ENCODE measurements around the gene UBR2.
"Not testable (repeated sequence)": the region's sequence is repeated elsewhere in the genome, so short reads cannot be mapped to it uniquely, and the experiment has no call there.

The UBR2 gene

DNA sequence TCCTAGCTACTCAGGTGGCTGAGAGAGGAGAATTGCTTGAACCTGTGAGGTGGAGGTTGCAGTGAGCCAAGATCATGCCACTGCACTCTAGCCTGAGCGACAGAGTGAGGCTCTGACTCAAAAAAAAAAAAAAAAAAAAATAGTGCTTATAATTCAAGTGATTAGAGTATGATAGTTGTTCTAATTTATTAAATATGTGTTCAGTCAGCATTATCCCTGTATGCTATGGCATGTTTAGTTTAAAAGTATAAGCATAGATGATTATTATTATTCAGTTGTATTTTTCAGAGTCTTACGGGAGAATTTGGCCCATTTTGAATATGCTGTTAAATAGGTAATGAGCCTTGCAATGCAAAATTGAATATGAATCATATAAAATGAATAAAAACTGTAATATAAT lies 64.8 kb downstream of the UBR2 start:
- Histone ChIP-seq H3K36me3 (ENCODE audit: control insufficient read depth, insufficient read depth, low read length) (no peaks in the 10 kb centered on the region), H3K4me3 (ENCODE audit: low read depth, low read length) (no peak overlapping the region), H3K9me3 (ENCODE audit: control insufficient read depth, insufficient read depth, low read length) (no peaks in the 10 kb centered on the region), H3K9ac (ENCODE audit: low read depth, low read length) (no peak overlapping the region), H3K4me1 (ENCODE audit: control insufficient read depth, insufficient read depth, low read length) (no peaks in the 10 kb centered on the region), H3K27me3 (ENCODE audit: control insufficient read depth, insufficient read depth, low read length) (no peaks in the 10 kb centered on the region)

GRCh38 chr6:42629845-42630244 lies 66.0 kb downstream of the UBR2 start:
- Histone ChIP-seq H3K36me3 (ENCODE audit: control insufficient read depth, insufficient read depth, low read length) (no peaks in the 10 kb centered on the region), H3K4me1 (ENCODE audit: control insufficient read depth, insufficient read depth, low read length) (no peaks in the 10 kb centered on the region), H3K27me3 (ENCODE audit: control insufficient read depth, insufficient read depth, low read length) (no peaks in the 10 kb centered on the region), H3K4me3 (ENCODE audit: low read depth, low read length) (no peak overlapping the region), H3K9me3 (ENCODE audit: control insufficient read depth, insufficient read depth, low read length) (no peaks in the 10 kb centered on the region), H3K9ac (ENCODE audit: low read depth, low read length) (no peak overlapping the region)

DNA sequence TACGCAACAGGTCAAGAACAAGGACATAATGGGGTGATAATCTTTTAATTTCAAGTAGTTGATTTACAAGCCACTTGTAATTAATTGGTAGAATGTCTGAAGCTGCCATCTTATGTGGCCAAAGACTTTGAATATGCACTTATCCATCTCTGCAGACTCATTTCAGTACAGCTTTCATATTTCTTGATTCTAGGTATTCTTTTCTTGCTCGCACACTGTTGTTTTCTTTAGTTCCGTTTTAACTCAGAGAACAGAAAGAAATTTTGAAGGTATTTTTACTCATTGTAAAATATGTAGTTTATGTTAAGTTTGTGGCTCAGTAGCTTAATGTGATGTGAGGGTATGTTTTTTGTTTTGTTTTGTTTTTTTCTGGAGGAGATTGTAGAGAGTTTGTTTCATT lies 73.9 kb downstream of the UBR2 start:
- H3K4me3 ChIP-seq (ENCODE audit: low read depth, low read length) = no peak overlapping the region
- no peaks in the 10 kb centered on the region for H3K27me3 ChIP-seq (ENCODE audit: control insufficient read depth, insufficient read depth, low read length)
- no peaks in the 10 kb centered on the region for H3K9me3 ChIP-seq (ENCODE audit: control insufficient read depth, insufficient read depth, low read length)
- H3K4me1 ChIP-seq (ENCODE audit: control insufficient read depth, insufficient read depth, low read length) = no peaks in the 10 kb centered on the region
- H3K36me3 ChIP-seq (ENCODE audit: control insufficient read depth, insufficient read depth, low read length) = no peaks in the 10 kb centered on the region
- H3K9ac ChIP-seq (ENCODE audit: low read depth, low read length) = no peak overlapping the region

- no peaks in the 10 kb centered on the region for H3K27me3 ChIP-seq (ENCODE audit: control insufficient read depth, insufficient read depth, low read length)
- no peak overlapping the region for H3K9ac ChIP-seq (ENCODE audit: low read depth, low read length)
- no peaks in the 10 kb centered on the region for H3K9me3 ChIP-seq (ENCODE audit: control insufficient read depth, insufficient read depth, low read length)
- no peaks in the 10 kb centered on the region for H3K4me1 ChIP-seq (ENCODE audit: control insufficient read depth, insufficient read depth, low read length)
- no peak overlapping the region for H3K4me3 ChIP-seq (ENCODE audit: low read depth, low read length)
- H3K36me3 ChIP-seq (ENCODE audit: control insufficient read depth, insufficient read depth, low read length) = no peaks in the 10 kb centered on the region
Observed at GRCh38 chr6:42642794-42643193, 79.0 kb downstream of the UBR2 start.

DNA sequence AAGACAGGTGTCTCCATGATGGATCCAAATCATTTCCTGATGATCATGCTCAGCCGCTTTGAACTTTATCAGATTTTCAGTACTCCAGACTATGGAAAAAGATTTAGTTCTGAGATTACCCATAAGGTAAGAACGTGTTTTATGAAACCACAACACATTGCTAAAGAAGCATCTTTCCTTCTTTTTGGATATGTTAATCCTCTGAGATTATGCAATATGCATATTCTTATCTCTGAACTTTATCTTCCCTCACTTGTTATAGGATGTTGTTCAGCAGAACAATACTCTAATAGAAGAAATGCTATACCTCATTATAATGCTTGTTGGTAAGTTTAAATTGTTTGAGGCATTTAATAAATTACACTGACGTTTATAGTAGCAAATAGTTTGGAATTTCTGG lies 80.4 kb downstream of the UBR2 start:
- H3K4me3 ChIP-seq (ENCODE audit: low read depth, low read length) = no peak overlapping the region
- no peaks in the 10 kb centered on the region for H3K36me3 ChIP-seq (ENCODE audit: control insufficient read depth, insufficient read depth, low read length)
- H3K27me3 ChIP-seq (ENCODE audit: control insufficient read depth, insufficient read depth, low read length) = no peaks in the 10 kb centered on the region
- no peak overlapping the region for H3K9ac ChIP-seq (ENCODE audit: low read depth, low read length)
- no peaks in the 10 kb centered on the region for H3K9me3 ChIP-seq (ENCODE audit: control insufficient read depth, insufficient read depth, low read length)
- H3K4me1 ChIP-seq (ENCODE audit: control insufficient read depth, insufficient read depth, low read length) = no peaks in the 10 kb centered on the region

DNA sequence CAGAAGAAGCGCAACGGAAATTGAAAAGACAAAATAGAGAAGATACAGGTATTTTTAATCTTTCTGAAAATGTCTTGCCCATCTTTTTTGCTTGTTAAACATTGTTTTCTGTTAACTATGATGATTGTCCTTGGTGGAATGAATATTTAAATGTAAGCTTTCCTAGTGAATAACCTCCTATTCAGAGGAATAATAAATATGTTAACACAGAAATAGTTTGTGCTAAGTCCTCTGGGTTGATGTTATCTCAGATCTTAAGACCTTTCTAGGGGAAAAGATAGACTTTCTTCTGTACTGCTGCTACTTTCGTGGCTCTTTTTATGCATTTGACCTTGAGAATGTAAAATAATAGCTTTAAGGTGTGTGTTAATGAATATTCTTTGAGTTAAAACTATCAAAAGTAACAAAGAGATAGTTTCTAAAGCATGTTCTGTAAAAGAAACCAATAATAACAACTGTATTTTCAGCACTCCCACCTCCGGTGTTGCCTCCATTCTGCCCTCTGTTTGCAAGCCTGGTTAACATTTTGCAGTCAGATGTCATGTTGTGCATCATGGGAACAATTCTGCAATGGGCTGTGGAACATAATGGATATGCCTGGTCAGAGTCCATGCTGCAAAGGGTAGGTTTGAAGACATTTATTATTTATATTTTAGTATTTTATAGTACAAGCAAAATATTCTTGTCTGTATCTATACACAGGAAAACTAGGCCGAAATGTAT lies 88.4 kb downstream of the UBR2 start:
- Histone ChIP-seq H3K9me3 (ENCODE audit: control insufficient read depth, insufficient read depth, low read length) (no peaks in the 10 kb centered on the region), H3K4me1 (ENCODE audit: control insufficient read depth, insufficient read depth, low read length) (no peaks in the 10 kb centered on the region), H3K9ac (ENCODE audit: low read depth, low read length) (no peak overlapping the region), H3K27me3 (ENCODE audit: control insufficient read depth, insufficient read depth, low read length) (no peaks in the 10 kb centered on the region), H3K36me3 (ENCODE audit: control insufficient read depth, insufficient read depth, low read length) (peaks cover 3% of the 10 kb centered on the region), H3K4me3 (ENCODE audit: low read depth, low read length) (no peak overlapping the region)

DNA sequence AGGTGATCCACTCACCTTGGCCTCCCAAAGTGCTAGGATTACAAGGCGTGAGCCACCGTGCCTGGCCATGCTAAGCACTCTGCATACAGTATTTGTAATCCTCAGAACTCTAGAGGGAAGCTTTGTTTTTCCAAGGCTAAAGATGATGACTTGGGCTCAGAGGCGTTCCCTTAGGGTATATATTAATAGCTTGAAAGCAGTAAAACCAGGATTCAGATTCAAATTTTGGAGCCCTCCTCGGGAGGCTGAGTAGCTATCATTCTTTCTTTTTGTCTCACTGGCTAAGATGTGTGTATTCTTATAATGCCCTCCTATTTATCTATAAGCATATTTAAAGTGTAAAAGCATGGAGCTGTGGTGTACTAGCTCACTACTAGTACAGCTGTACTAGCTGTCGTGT lies 90.0 kb downstream of the UBR2 start:
- Histone ChIP-seq H3K27me3 (ENCODE audit: control insufficient read depth, insufficient read depth, low read length) (no peaks in the 10 kb centered on the region), H3K36me3 (ENCODE audit: control insufficient read depth, insufficient read depth, low read length) (peaks cover 9% of the 10 kb centered on the region), H3K9me3 (ENCODE audit: control insufficient read depth, insufficient read depth, low read length) (no peaks in the 10 kb centered on the region), H3K9ac (ENCODE audit: low read depth, low read length) (no peak overlapping the region), H3K4me1 (ENCODE audit: control insufficient read depth, insufficient read depth, low read length) (no peaks in the 10 kb centered on the region), H3K4me3 (ENCODE audit: low read depth, low read length) (no peak overlapping the region)

- H3K9me3 ChIP-seq (ENCODE audit: control insufficient read depth, insufficient read depth, low read length) = no peaks in the 10 kb centered on the region
- H3K4me1 ChIP-seq (ENCODE audit: control insufficient read depth, insufficient read depth, low read length) = no peaks in the 10 kb centered on the region
- H3K27me3 ChIP-seq (ENCODE audit: control insufficient read depth, insufficient read depth, low read length) = no peaks in the 10 kb centered on the region
- no peak overlapping the region for H3K4me3 ChIP-seq (ENCODE audit: low read depth, low read length)
- peaks cover 12% of the 10 kb centered on the region for H3K36me3 ChIP-seq (ENCODE audit: control insufficient read depth, insufficient read depth, low read length)
- no peak overlapping the region for H3K9ac ChIP-seq (ENCODE audit: low read depth, low read length)
Observed at GRCh38 chr6:42659806-42660205, 96.0 kb downstream of the UBR2 start.

DNA sequence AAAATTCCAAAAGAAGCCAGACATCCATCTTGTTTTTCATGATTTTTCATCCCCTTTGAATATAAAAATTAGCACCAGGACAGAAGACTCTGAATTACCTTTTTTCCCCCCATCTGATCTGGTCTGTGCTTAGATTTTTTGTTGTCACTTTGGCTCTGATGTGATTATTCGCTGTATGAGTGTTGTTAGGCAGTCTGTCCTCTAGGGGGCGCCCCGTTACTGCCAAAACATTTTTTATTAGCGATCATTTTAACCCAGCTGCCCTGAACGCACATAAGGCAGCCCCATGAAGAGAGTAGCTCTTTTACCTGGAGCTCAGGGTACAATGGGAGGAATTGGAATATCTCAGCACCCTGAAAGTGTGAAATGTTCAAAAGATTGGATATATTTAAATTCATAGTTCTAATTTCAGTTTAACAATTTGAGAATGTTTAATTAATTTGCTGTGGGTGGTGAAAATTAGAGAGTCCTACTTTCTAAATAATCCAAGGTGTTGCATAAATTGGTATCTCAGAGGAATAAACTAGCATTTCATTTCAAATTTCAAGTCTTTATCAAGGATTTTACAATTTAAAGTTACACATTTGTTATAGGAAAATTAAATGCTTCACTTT lies 97.8 kb downstream of the UBR2 start:
- peaks cover 16% of the 10 kb centered on the region for H3K36me3 ChIP-seq (ENCODE audit: control insufficient read depth, insufficient read depth, low read length)
- no peak overlapping the region for H3K9ac ChIP-seq (ENCODE audit: low read depth, low read length)
- no peaks in the 10 kb centered on the region for H3K27me3 ChIP-seq (ENCODE audit: control insufficient read depth, insufficient read depth, low read length)
- no peaks in the 10 kb centered on the region for H3K4me1 ChIP-seq (ENCODE audit: control insufficient read depth, insufficient read depth, low read length)
- H3K4me3 ChIP-seq (ENCODE audit: low read depth, low read length) = no peak overlapping the region
- no peaks in the 10 kb centered on the region for H3K9me3 ChIP-seq (ENCODE audit: control insufficient read depth, insufficient read depth, low read length)

DNA sequence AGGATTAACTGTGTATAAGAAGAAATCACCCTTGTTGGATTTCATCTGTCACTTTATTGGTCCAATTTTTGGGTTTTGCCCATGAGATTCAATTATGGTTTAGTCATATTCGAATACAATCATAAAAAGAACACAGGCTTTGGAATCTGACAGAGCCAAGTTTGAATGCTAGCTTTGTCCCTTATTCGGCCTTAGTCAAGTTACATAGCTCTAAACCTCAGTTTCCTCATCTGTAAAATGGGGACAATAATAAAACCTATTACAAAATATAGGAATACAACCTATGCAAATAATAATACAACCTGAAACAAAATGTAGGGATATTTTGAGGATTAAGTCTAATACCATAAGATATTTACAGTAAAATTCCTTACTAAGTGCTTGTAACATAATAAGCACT lies 100.9 kb downstream of the UBR2 start:
- Histone ChIP-seq H3K4me1 (ENCODE audit: control insufficient read depth, insufficient read depth, low read length) (no peaks in the 10 kb centered on the region), H3K9ac (ENCODE audit: low read depth, low read length) (no peak overlapping the region), H3K36me3 (ENCODE audit: control insufficient read depth, insufficient read depth, low read length) (peaks cover 11% of the 10 kb centered on the region), H3K4me3 (ENCODE audit: low read depth, low read length) (no peak overlapping the region), H3K27me3 (ENCODE audit: control insufficient read depth, insufficient read depth, low read length) (no peaks in the 10 kb centered on the region), H3K9me3 (ENCODE audit: control insufficient read depth, insufficient read depth, low read length) (no peaks in the 10 kb centered on the region)

GRCh38 chr6:42674368-42674767 lies 110.5 kb downstream of the UBR2 start:
- not testable (repeated sequence) for H3K4me3 ChIP-seq (ENCODE audit: low read depth, low read length); H3K9me3 ChIP-seq (ENCODE audit: control insufficient read depth, insufficient read depth, low read length); H3K9ac ChIP-seq (ENCODE audit: low read depth, low read length); H3K4me1 ChIP-seq (ENCODE audit: control insufficient read depth, insufficient read depth, low read length); H3K27me3 ChIP-seq (ENCODE audit: control insufficient read depth, insufficient read depth, low read length)
- peaks cover 35% of the 10 kb centered on the region for H3K36me3 ChIP-seq (ENCODE audit: control insufficient read depth, insufficient read depth, low read length)

- Histone ChIP-seq H3K4me1 (ENCODE audit: control insufficient read depth, insufficient read depth, low read length) (no peaks in the 10 kb centered on the region), H3K27me3 (ENCODE audit: control insufficient read depth, insufficient read depth, low read length) (no peaks in the 10 kb centered on the region), H3K9ac (ENCODE audit: low read depth, low read length) (no peak overlapping the region), H3K36me3 (ENCODE audit: control insufficient read depth, insufficient read depth, low read length) (peaks cover 38% of the 10 kb centered on the region), H3K9me3 (ENCODE audit: control insufficient read depth, insufficient read depth, low read length) (no peaks in the 10 kb centered on the region), H3K4me3 (ENCODE audit: low read depth, low read length) (no peak overlapping the region)
Observed at GRCh38 chr6:42674780-42675179, 111.0 kb downstream of the UBR2 start.

Data from iPS-15b (cell line).